Stimulated activated CD4-positive, alpha-beta T cell treated with anti-CD3 and anti-CD28 coated beads, Interleukin-1b, Interleukin-23, amount 100 ng/mL, for 4 hours (primary cell): ENCODE results near the gene EXTL1.

ENCODE experiments used
- DNase-seq, 2 donors: peaks; one replicate each; pipeline ENCODE4 v3.0.0-alpha.2; 2020; ENCODE audit warnings: low read depth in 2 of 2

Gene EXTL1

DNA sequence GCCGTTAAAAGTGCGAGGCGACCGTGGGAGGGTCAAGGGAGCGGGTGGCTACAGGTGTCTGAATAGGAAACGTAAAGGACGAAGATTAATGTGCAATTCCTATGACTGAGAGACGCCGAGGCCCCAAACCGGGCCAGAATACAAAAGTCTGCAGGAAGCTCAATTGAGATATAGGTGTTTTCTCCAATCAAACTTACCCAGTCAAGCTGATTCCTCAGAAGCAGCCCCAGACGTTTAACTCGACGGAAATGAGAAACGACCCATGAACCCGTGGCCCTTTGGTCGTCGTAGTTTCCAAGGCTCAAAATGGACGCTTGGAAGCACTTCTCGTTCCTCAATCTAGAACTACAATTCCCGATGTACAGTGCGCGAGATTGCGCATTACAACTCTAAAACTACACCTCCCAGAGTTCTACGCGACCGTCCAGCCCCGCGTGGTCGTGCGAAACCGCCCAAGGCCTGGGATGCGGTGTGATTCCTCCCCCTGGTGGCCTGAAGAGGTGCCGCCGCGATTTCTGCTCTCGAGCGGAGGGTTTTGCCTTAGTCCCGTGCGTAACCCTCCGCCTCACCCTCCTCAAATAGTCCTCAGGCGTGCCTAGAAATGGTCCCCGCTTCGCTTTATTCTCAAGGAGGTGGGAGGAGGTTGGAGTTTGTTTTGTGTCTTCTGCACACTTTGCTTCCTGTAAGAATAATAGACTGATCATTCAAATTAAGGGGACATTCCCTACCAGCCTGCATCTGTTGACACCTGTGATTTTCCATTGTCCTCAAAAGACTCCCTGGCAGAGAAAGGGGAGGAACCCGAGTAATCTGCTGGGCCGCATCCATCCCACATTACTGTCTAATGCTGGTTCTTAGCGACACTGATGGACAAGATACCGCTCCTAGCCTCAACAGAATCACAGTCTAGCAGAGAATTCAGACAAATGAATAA is 23.5 kb upstream of the EXTL1 start, which contains the start of gene PAFAH2:
PAFAH2 (minus strand) TSS at position 236 of the 934 bp plus-strand sequence. CDS start 7,247 bp downstream, outside the sequence.
- peak; percentile 92 to 95 for DNase-seq

DNA sequence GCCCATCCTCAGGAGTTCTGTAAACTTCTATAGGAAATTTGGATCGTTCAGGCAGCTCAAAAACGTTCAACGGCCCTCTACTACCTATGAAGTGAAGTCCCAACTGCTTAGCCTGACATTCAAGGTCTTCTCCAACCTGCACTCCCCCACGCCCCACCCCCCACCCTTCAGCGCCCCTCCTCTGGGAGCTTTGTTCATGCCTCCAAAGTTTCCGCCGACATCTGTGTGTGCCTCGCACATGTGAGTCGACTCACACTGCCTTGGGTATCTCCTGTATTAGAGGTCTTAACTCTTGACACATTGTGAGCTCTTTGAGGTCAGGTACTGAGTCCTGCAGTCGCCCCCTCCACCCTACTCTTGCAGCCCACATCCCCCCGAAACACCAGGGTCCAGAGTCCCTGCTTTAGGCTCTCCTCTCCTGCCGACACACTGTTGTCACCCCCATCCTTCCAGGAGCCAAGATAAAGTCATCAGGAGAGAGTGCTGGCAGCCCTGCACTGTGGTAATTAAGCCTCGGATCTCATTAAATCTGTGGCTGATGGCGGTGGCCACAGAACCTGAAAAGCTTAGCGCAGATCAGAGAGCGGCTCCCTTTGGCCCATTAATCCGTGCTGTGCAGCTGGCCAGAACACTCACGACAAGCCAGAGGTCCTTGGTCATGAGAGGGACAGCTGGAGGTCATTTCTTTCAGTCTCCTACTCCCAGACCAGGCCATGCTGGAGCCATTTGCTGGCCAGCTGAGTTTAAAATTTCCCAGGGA is 22.4 kb upstream of the EXTL1 start:
- DNase-seq: no peak

DNA sequence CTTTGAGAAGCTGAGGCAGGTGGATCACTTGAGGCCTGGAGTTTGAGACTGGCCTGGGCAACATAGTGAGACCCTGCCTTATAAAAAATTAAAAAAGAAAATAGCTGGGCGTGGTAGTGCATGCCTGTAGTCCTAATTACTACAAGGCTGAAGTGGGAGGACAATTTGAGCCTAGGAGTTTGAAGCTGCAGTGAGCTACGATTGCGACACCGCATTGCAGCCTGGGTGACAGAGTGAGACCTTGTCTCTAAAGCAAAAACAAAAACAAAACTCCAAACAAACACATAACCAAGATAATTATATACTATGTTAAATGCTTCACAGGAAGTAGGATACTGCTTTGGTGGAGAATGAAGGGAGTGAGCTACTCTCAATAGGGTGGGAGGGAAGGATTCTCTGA is 18.3 kb upstream of the EXTL1 start:
- DNase-seq: no peak

DNA sequence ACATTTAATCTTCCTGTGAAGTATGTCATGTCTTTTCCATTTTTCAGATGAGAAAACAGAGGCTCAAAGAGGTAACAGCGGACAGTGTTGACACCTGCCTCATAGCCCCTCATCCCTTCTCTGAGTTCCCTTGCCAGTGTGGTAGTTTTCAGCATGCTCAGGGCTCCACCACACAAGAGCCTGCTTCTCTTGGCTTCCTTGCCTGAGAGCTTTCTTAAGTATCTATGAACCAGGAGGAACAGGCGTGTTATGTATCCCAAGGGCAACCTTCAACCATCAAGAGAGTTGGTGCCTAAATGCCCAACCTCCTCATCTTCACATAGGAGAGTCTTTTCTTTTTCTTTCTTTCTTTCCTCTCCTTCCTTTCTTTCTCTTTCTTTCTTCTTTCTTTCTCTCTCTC is 17.8 kb upstream of the EXTL1 start:
- no peak for DNase-seq

DNA sequence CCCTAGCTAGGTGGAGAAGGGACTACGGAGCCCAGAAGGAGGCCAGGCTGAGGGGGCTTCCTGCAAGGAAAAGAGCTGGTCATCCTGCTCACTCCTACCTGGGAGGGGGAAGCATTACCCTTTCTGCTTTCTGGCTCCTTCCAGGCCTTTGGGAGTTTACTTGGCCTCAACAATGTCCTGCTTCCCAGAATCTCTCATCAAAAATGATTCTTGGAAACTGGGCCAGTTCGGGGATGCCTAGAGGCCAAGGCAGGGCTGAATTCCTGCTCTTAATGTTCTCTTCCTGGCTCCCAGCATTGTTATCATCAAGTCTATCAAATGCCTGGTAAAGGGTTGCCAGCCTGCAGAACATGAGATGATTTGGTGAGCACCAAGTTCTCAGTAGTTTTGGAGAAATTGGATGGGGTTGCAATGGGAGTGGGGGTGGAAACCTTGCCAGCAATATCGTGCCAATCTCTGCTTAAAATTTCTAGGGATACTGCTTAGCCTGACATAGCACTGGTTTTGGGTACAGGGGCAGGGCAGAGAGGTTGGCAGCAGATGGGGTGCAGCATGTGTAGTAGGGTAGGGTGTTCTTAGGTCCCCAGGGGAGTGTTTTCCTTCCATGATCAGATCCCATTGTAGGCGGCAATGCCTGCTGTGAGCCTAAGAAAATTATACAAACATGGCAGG is 16.0 kb upstream of the EXTL1 start:
- no peak for DNase-seq

DNA sequence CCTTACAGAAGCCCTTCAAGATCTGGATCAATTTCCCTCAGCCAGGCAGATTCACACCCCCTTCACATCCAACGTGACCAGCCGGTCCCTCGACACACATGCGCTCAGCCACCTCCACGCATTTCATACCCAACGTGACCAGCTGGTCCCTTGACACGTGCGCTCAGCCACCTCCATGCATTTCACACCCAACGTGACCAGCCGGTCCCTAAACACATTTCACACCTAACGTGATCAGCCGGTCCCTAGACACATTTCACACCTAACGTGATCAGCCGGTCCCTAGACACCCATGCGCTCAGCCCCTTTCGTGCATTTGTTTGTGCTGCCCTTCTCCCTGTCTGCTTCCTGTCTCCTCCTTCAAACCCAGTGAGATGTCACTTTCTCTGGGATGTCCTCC is 14.9 kb upstream of the EXTL1 start:
- DNase-seq: no peak

DNA sequence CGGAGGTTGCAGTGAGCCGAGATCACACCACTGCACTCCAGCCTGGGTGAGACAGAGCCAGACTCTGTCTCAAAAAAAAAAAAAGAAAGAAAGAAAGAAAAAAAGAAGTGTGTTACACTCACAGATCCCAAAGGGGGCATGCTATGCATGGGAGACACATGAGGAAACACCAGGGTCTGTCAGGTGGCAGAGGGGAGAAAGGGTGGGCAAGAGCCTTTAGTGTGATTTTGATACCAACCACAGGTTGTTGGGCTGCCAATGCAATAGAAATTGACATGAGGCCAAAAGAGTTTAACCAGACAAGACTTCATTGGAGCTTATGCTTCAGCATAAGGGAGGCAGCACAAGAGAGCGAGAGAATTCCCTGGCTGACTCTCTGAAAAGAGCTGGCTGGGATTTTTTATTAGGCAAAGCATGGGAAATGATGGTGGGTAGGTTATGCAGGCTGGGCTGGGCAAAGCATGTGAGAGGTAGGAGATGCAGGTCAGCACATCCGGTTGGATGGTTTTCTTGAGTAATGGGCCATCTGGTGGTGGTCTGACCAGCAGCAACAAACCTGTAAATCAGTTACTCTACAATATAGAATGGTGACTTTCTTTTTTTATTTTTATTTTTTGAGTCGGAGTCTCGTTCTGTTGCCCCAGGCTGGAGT is 11.7 kb upstream of the EXTL1 start:
- no peak for DNase-seq

DNA sequence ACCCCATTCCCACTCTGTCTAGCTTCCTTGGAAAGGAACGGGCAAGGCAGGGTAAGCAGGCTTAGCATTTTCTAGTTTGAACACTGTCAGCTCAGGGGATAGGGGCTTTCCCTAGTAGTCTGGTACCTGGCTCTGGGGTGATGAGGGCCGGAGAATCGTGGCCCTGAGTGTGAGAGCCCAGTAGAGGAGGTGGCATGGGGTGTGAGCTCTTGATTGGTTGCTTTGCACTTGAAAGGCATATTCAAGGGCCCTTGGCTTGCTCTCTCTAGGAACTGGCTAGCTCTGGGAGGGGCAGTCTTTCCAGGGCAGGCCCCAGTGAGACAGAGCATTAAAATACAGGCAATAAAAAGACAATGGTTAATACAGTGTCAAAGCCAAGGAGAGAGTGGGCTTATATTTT is 10.8 kb upstream of the EXTL1 start:
- no peak for DNase-seq

DNA sequence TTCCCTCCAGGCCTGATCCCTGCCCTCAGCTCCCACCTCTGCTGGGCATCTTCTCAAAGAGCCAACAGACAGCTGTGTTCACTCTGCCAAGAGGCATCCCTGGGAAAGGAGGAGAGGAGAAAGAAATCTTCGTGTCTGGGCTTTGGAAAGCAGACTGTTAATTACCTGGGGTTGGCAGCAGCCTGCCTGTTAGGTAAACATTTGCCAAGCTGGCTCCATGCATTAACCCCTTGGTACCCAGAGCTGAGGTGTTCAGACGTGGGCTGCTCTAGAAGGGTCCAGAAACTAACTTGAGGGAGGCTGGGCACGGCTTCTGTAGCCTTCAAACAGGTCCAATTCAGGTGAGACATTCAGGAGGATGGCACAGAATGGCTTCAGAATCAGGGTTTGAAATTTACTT is 8.7 kb upstream of the EXTL1 start:
- DNase-seq: no peak

DNA sequence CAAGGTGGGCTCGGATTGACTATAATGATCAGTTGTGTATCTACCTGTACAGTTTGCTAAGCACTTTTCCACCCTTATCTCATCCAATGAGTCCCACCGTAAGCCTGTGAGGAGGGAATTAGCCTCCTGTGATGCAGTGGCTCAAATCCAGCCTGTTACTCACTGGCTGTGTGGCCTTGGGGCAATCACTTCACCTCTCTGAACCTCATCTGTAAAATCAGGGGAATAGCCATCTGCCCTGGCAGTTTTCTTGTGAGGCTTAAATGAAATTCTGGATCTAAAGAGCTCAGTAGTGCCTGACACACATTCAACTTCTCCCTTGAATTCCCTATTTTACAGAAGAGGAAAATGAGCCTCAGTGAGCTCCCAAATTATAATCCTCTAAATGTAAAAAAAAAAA is 7.4 kb upstream of the EXTL1 start:
- DNase-seq: no peak

DNA sequence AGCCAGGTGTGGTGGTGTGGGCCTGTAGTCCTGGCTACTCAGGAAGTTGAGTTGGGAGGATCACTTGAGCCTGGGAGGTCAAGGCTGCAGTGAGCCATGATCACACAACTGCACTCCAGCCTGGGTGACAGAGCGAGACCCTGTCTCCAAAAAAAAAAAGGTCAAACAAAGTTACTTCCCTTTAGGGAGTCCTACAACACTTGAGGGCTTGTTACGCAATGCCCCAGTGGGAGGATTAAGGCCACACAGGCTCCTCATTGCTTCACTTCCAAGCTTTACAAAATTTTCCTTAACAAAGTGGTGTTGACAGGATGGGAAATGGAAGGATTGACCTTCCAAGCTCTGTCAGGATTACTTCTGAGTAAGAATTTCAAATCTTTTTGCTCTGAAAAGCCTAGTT is 6.2 kb upstream of the EXTL1 start:
- DNase-seq: no peak

DNA sequence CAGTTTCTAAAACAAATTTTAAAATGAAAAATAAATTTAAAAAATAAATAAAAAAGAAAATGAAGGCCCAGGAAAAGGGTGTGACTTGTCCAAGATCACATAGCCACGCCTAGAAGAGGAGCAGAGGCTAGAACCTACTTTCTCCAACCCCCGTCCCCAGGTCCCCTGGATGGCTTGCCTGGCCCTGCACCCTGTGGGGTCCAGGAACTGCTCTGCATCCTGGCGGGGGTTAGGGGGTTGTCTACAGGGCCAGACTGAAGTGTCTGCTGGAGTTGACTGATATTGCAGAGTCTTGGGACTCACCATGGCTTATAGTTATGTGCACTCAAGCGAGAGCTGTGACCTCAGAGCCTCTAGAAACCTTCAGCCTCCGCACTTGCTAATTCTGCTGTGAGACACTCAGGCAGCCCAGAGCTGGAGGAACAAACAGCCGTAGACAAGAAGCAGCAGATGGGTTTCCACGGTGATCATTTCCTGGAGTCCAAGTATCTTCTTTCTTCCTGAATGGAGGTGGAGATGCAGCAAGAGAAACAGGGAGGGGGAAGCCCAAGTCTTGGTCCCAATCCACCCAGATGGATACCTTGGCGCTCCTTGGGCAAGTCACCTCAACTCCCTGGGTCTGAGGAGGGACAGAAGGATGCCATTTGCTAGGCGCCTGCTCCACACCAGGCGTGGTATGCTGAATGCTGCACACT is 5.2 kb upstream of the EXTL1 start:
- DNase-seq: no peak

DNA sequence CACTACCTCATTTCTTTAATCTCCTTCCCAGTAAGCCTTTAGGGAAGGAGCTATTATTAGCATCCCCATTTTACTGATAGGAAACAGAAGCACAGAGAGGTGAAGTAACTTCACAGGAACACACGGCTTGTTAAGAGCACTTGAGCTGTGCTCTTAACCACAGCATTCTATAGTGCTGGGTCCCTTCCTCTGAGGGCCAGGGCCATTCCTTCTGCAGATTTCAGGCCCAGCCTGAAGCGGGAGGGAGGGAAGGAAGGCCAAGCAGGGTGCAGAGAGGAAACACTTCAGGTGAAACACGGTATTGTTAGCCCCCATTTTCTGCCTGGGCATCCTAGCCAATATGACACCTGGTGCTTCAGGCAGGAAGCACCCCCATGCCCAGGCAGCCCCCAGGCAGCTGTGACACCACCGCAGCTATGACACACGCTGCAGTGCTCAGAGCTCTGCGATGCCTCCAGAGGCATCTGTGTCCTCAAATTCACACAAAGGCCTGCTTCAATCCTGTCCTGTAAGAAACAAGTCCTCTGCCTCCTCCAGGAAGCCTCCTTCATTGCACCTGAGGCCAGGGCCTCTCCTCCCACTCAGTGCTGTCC is 4.5 kb upstream of the EXTL1 start:
- no peak for DNase-seq

DNA sequence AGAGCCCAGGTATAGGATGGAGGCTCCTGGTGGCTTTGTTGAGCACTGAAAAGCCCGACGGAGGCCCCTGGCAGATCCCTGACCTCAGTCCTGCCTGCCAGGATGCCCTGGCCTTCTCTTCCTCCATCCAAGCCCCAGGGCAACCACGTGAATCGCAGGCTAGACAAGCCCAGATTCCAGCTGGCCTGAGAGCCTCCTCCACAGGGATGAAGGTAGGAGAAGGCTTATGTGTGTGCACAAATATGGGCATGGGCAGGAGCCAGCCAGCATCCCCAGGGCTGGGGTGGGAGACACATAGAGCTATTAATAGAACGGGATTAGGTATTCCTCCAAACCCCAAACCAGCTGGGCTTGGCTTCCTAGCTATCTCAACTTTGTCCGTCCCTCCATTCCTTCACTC is 4.0 kb upstream of the EXTL1 start:
- DNase-seq: no peak

DNA sequence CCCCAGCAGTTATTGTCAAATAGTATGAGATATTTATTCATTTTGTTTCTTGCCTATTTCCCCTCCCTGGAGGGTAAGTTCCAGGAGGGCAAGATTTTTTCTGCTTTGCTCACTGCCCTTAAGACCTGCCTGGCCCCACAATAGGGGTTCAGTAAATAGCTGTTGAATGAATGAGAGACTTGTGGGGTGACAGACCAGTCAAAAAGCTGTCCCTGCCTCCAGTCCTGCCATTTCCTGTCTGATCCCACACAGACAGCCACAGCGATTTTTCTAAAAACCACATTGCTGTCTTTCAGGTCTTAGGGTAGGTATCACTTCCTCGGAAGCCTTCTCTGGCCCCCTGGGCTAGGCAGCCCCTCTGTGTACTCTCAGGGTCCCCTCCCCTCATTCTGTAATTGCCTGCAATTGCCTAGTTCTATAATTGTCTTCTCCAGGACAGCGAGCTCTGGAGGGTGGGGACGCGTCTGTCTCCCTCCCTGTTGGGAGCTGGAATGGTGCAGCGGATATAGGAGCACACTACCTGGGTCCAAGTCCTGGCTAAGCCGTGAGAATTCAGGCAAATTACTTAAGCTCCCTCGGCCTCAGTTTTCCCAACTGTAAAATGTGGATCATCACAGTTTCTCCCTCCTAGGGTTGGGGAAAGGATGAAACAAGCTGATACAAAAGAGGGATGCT is 1.8 kb upstream of the EXTL1 start:
- no peak for DNase-seq

DNA sequence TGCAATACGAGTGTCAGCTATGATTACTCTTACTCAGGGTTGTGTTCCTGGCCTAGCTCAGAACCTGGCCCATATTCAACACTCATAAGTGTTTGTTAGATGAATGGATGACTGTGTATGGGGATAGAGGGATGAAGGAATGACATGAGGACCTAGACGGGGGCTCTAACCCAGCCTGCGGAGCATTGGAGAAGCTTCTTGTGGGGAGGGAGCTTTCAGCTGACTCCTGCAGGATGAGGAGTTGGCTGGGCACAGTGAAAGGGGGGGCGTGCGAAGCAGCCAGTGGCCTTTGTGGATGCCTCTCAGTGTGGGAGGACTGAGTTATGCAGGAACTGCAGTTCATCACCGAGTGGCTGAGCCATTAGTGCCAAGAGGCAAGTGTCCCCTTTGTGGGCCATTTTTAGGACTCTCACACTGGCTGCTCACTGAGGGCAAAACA is 1.2 kb upstream of the EXTL1 start:
- DNase-seq: no peak

DNA sequence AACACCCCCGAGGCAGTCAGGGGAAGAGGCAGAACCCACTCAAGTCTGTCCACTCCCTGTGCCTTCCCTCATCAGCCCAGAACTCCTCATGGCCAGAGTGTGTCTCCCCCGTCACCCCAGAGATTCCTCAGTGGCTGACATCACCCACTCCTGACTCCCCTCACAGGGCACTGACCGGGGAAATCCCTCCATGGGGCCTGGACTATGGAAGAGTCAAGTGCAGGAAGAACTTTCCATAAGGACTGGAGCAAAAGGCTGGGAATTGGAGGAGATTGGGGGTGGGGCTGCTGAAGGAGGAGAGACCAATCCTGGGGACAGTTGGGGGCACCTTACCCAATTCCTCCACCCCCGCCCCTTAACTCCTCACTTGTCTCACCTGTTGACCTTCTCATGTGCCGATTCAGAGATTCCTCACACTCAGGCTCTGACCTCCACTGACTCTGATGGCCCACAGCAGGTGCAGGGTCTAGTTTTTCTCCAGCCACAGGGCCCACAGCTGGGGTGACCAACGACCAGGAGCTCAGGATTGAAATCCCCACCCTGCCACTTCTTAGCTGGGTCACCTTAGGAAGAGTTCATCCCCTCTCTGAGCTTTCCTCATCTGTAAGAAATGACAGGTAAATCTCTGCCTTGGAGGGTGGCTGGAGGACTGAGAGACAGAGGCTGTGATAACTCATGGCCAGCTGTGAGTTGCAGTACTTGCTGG is 481 bp upstream of the EXTL1 start:
- no peak for DNase-seq

DNA sequence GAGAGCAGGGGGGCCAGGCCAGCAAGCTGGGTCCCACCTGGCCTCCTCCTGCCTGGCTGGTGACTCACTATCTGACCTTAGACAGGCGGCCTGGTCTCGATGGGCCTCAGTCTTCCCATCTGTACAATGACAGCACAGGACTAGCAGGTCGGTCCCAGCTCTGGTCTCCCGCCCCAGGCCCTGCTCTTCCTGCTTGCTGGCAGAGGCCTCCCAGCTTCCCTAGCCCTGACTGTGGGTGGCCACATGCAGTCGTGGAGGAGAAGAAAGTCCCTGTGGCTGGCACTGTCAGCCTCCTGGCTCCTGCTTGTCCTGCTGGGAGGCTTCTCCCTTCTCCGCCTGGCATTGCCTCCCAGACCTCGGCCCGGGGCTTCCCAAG is 817 bp downstream of the EXTL1 start:
- DNase-seq: no peak

DNA sequence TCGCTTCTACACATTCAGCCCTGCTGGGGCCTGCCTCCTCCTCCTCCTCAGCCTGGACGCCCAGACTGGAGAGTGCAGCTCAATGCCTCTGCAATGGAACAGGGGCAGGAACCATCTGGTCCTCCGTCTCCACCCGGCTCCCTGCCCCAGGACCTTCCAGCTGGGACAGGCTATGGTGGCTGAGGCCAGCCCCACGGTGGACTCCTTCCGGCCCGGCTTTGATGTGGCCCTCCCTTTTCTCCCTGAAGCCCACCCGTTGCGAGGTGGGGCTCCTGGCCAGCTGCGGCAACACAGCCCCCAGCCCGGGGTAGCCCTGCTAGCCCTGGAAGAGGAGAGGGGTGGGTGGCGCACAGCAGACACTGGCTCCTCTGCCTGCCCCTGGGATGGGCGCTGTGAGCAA is 1.4 kb downstream of the EXTL1 start:
- DNase-seq: no peak

DNA sequence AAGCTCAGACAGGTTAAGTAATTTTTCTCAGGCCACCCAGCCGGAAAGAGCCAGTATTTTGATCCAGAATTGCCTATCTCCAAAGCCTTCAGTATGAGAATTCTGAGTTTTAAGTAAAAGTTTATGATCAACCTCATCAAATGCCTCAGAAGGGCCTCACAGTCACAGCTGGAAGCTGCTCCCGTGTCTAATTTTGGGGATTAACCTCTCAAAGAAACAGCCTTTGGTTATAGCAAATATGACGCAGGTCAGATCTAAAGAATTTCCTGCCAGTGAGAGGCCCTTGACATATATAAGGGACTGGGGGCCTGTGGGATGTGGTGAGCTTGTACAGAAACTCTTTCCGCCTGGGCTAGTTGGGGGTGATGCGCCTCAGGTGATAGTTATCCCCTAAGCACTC is 2.3 kb downstream of the EXTL1 start:
- DNase-seq: no peak
